ENCODE measurements around the gene C13orf46. TPM values are rescaled to one million over a fixed set of nuclear protein-coding genes. Genes with fewer than 3 reads are reported as not detected.

C13orf46 gene
- total RNA-seq, 1 experiment from 2014 or later = 1.4 TPM

DNA sequence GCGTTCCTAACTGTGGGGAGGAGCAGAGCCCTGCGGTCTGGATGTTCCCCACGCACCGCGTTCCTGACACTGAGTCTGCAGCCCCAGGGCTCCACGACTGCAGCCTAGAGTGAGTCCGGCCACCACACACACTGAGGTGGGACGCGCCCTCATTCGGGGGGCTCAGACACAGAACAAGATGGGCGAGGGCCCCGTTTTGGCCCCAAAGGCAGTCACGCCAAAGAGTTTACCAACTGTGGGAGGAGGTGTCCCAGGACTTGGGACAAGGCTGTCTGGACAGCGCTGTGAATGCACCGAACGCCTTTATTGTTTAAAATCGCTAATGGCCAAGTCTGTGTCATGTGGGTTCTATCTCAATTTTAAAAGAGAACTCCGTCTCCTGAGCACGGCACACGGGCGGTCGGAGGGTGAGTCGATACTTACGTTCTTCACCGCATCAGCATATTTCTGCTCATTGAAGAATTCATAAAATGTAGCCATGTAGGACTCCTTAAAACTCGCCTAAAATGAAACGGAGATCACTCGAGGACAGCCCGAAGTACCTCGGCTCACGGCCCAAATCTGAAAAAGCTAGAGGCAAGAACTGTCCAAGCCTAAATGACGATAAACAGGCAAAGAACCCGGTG, 35.2 kb upstream of the C13orf46 start:
- Mint-ChIP-seq H3K27ac (ENCODE audit: low read depth, unreplicated experiment) (no peak overlapping the region), H3K36me3 (ENCODE audit: insufficient read depth, unreplicated experiment) (peaks cover 10% of the 10 kb centered on the region), H3K9me3 (ENCODE audit: unreplicated experiment) (no peaks in the 10 kb centered on the region), H3K4me1 (ENCODE audit: insufficient read depth, unreplicated experiment) (peaks cover 7% of the 10 kb centered on the region), H3K27me3 (ENCODE audit: insufficient read depth, unreplicated experiment) (no peaks in the 10 kb centered on the region), H3K4me3 (ENCODE audit: unreplicated experiment) (no peak overlapping the region)
- ChIA-PET POLR2A (no interaction called here), CTCF (no interaction called here)
- DNase-seq (ENCODE audit: unreplicated experiment) = no peak
- BruUV-seq (replicated peaks) = no TSS peak
- intact Hi-C loops (cut with micrococcal nuclease) = no loop called here
- TF ChIP-seq, protein P1, sequence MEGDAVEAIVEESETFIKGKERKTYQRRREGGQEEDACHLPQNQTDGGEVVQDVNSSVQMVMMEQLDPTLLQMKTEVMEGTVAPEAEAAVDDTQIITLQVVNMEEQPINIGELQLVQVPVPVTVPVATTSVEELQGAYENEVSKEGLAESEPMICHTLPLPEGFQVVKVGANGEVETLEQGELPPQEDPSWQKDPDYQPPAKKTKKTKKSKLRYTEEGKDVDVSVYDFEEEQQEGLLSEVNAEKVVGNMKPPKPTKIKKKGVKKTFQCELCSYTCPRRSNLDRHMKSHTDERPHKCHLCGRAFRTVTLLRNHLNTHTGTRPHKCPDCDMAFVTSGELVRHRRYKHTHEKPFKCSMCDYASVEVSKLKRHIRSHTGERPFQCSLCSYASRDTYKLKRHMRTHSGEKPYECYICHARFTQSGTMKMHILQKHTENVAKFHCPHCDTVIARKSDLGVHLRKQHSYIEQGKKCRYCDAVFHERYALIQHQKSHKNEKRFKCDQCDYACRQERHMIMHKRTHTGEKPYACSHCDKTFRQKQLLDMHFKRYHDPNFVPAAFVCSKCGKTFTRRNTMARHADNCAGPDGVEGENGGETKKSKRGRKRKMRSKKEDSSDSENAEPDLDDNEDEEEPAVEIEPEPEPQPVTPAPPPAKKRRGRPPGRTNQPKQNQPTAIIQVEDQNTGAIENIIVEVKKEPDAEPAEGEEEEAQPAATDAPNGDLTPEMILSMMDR (IDR thresholded peaks at IDR 0.05; ENCODE audit: unreplicated experiment) = no peak

GRCh38 chr13:114007566-114007965, 33.7 kb upstream of the C13orf46 start:
- H3K27ac Mint-ChIP-seq (ENCODE audit: low read depth, unreplicated experiment) = no peak overlapping the region
- H3K4me1 Mint-ChIP-seq (ENCODE audit: insufficient read depth, unreplicated experiment) = peaks cover 7% of the 10 kb centered on the region
- BruUV-seq (replicated peaks) = no TSS peak
- no peaks in the 10 kb centered on the region for H3K9me3 Mint-ChIP-seq (ENCODE audit: unreplicated experiment)
- H3K36me3 Mint-ChIP-seq (ENCODE audit: insufficient read depth, unreplicated experiment) = peaks cover 10% of the 10 kb centered on the region
- intact Hi-C loops (cut with micrococcal nuclease) = no loop called here
- ChIA-PET CTCF (no interaction called here), POLR2A (no interaction called here)
- no peaks in the 10 kb centered on the region for H3K27me3 Mint-ChIP-seq (ENCODE audit: insufficient read depth, unreplicated experiment)
- no peak overlapping the region for H3K4me3 Mint-ChIP-seq (ENCODE audit: unreplicated experiment)
- no peak for DNase-seq (ENCODE audit: unreplicated experiment)
- TF ChIP-seq, protein P1 (IDR thresholded peaks at IDR 0.05; ENCODE audit: unreplicated experiment) = no peak

DNA sequence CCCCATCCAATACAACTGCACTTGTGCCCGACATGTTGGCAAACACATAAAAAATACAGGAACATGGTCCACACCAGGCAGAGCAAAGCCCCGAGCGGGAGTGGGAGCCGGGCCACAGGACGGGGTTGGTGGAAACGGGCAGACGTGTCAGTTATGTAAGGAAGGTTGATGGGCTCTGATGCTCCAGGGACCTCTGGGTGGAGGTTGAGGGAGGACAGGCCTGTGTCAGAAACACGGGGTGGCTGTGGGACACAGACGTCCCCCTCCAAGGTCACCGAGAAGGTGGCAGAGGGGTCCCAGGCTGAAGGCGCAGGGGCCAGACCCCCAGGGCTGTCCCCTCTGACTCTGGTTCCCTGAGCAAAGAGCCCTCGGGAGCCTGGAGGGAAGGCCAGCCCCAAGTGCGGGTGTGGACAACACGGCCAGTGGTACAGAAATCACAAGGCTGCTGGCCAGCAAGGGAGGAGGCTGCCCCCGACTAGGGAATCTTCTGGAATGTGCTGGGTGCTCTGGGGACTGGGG, 31.4 kb upstream of the C13orf46 start:
- BruUV-seq (replicated peaks) = no TSS peak
- H3K4me1 Mint-ChIP-seq (ENCODE audit: insufficient read depth, unreplicated experiment) = peaks cover 7% of the 10 kb centered on the region
- CTCF ChIA-PET = no interaction called here
- POLR2A ChIA-PET = no interaction called here
- H3K9me3 Mint-ChIP-seq (ENCODE audit: unreplicated experiment) = no peaks in the 10 kb centered on the region
- H3K36me3 Mint-ChIP-seq (ENCODE audit: insufficient read depth, unreplicated experiment) = peaks cover 16% of the 10 kb centered on the region
- intact Hi-C loops (cut with micrococcal nuclease) = no loop called here
- no peak overlapping the region for H3K4me3 Mint-ChIP-seq (ENCODE audit: unreplicated experiment)
- TF ChIP-seq, protein P1 (IDR thresholded peaks at IDR 0.05; ENCODE audit: unreplicated experiment) = no peak
- no peaks in the 10 kb centered on the region for H3K27me3 Mint-ChIP-seq (ENCODE audit: insufficient read depth, unreplicated experiment)
- no peak for DNase-seq (ENCODE audit: unreplicated experiment)
- H3K27ac Mint-ChIP-seq (ENCODE audit: low read depth, unreplicated experiment) = no peak overlapping the region

GRCh38 chr13:114004420-114005205, 30.7 kb upstream of the C13orf46 start:
- H3K4me1 Mint-ChIP-seq (ENCODE audit: insufficient read depth, unreplicated experiment) = peaks cover 7% of the 10 kb centered on the region
- no TSS peak for BruUV-seq (replicated peaks)
- TF ChIP-seq, protein P1 (IDR thresholded peaks at IDR 0.05; ENCODE audit: unreplicated experiment) = no peak
- H3K27ac Mint-ChIP-seq (ENCODE audit: low read depth, unreplicated experiment) = no peak overlapping the region
- no peak for DNase-seq (ENCODE audit: unreplicated experiment)
- H3K27me3 Mint-ChIP-seq (ENCODE audit: insufficient read depth, unreplicated experiment) = no peaks in the 10 kb centered on the region
- peaks cover 15% of the 10 kb centered on the region for H3K36me3 Mint-ChIP-seq (ENCODE audit: insufficient read depth, unreplicated experiment)
- CTCF ChIA-PET = no interaction called here
- H3K9me3 Mint-ChIP-seq (ENCODE audit: unreplicated experiment) = no peaks in the 10 kb centered on the region
- POLR2A ChIA-PET = interaction anchor here (2.0 kb wide), 1 partner anchor 11 kb away, joined by 6 read pairs; no protein-coding TSS in a partner anchor
- intact Hi-C loops (cut with micrococcal nuclease) = no loop called here
- no peak overlapping the region for H3K4me3 Mint-ChIP-seq (ENCODE audit: unreplicated experiment)
